ENCODE data around the gene CLASP1.
A peak's percentile ranks its signal among the peaks of the same experiment; 100 is the strongest.
"Not testable (repeated sequence)": the region's sequence is repeated elsewhere in the genome, so short reads cannot be mapped to it uniquely, and the experiment has no call there.

CLASP1 gene

GRCh38 chr2:121664086-121664485 is 14.8 kb upstream of the CLASP1 start:
- DNase-seq: no peak
- intact Hi-C loops (cut with DNase I): no loop called here

- no peak for DNase-seq
- intact Hi-C loops (cut with DNase I): no loop called here
Measured at GRCh38 chr2:121663434-121663833, 14.2 kb upstream of the CLASP1 start.

- DNase-seq: no peak
- intact Hi-C loops (cut with DNase I): no loop called here
Measured at GRCh38 chr2:121662656-121663055, 13.4 kb upstream of the CLASP1 start.

GRCh38 chr2:121659933-121660332 is 10.7 kb upstream of the CLASP1 start:
- intact Hi-C loops (cut with DNase I): no loop called here
- no peak for DNase-seq

GRCh38 chr2:121658393-121658792 is 9.1 kb upstream of the CLASP1 start:
- intact Hi-C loops (cut with DNase I); DNase-seq: not testable (repeated sequence)

- intact Hi-C loops (cut with DNase I): no loop called here
- DNase-seq: no peak
Measured at GRCh38 chr2:121653035-121653434, 3.8 kb upstream of the CLASP1 start.

GRCh38 chr2:121650315-121650930 is 1.2 kb upstream of the CLASP1 start:
- peak in 1 of 10 donors; percentile 16 for DNase-seq
- intact Hi-C loops (cut with DNase I): no loop called here

GRCh38 chr2:121649596-121650314 is 493 bp upstream of the CLASP1 start:
- DNase-seq: peak; percentile 93 to 99 (median 95)
- intact Hi-C loops (cut with DNase I): loop anchor here (1.0 to 5.0 kb wide), 4 partner anchors 52 to 119 kb away; partner anchors contain the start of genes NIFK, RNU4ATAC and TSN

- intact Hi-C loops (cut with DNase I): loop anchor here (1.0 to 5.0 kb wide), 5 partner anchors 51 to 246 kb away; partner anchors contain the start of genes NIFK, RNU4ATAC and TSN
- peak; percentile 32 to 93 (median 50) for DNase-seq
Measured at GRCh38 chr2:121648206-121649148, 785 bp downstream of the CLASP1 start.

GRCh38 chr2:121647396-121647795 is 1.9 kb downstream of the CLASP1 start:
- intact Hi-C loops (cut with DNase I): loop anchor here (5.0 kb wide), 3 partner anchors 50 to 110 kb away; partner anchors contain the start of genes NIFK and TSN
- DNase-seq: no peak

- intact Hi-C loops (cut with DNase I): loop anchor here (5.0 kb wide), 3 partner anchors 47 to 113 kb away; partner anchors contain the start of genes NIFK and TSN
- no peak for DNase-seq
Measured at GRCh38 chr2:121644715-121645114, 4.5 kb downstream of the CLASP1 start.

GRCh38 chr2:121643877-121644276 is 5.4 kb downstream of the CLASP1 start:
- no peak for DNase-seq
- intact Hi-C loops (cut with DNase I): no loop called here

GRCh38 chr2:121640380-121641316 is 8.6 kb downstream of the CLASP1 start:
- intact Hi-C loops (cut with DNase I): no loop called here
- no peak for DNase-seq

GRCh38 chr2:121639846-121640245 is 9.4 kb downstream of the CLASP1 start:
- intact Hi-C loops (cut with DNase I): not testable (repeated sequence)

GRCh38 chr2:121638333-121638732 is 10.9 kb downstream of the CLASP1 start:
- no peak for DNase-seq
- intact Hi-C loops (cut with DNase I): no loop called here

More at GRCh38 chr2:121639846-121640245, 9.4 kb downstream of the CLASP1 start:
- DNase-seq: not testable (repeated sequence)

GRCh38 chr2:121635371-121635770 is 13.9 kb downstream of the CLASP1 start:
- intact Hi-C loops (cut with DNase I): no loop called here
- DNase-seq: no peak

GRCh38 chr2:121634354-121635307 is 14.6 kb downstream of the CLASP1 start:
- no peak for DNase-seq
- intact Hi-C loops (cut with DNase I): no loop called here

GRCh38 chr2:121633463-121633862 is 15.8 kb downstream of the CLASP1 start:
- intact Hi-C loops (cut with DNase I): no loop called here
- DNase-seq: no peak
